ENCODE measurements around the gene TMEM19.

- TF ChIP-seq POLR2AphosphoS5 (IDR thresholded peaks at IDR 0.05; ENCODE audit: borderline replicate concordance, low read depth, low read length) (no peak), EZH2 (IDR thresholded peaks at IDR 0.05) (no peak), FOXP2 (optimal IDR thresholded peaks at IDR 0.05; ENCODE audit: control extremely low read depth, extremely low read length, insufficient read depth) (no peak)
Measured at GRCh38 chr12:71648537-71648936, 37.3 kb upstream of the TMEM19 start.

Data from SK-N-MC (cell line).